ENCODE results near the gene CCSER1.

The CCSER1 gene

DNA sequence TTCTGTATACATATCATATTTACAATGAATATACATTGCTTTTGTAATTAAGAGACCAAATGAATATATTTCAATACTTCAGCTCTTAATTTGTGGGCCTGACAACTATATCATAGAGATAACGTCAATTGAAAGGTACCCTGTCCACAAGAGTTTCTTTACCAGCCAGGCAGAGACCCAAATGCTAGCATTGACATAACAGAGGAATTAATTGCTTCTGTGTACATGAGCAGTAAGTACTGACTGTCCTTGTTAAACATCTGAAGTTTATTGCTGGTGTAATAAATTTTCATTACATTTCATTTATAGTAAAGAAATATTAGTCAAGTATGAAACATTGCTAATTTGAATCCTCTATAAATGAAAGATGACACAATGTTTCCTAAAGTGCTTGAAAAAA, 910.8 kb downstream of the CCSER1 start:
- peaks cover 4% of the 10 kb centered on the region for H3K36me3 Mint-ChIP-seq (ENCODE audit: low read depth)
- TF ChIP-seq, protein P1, sequence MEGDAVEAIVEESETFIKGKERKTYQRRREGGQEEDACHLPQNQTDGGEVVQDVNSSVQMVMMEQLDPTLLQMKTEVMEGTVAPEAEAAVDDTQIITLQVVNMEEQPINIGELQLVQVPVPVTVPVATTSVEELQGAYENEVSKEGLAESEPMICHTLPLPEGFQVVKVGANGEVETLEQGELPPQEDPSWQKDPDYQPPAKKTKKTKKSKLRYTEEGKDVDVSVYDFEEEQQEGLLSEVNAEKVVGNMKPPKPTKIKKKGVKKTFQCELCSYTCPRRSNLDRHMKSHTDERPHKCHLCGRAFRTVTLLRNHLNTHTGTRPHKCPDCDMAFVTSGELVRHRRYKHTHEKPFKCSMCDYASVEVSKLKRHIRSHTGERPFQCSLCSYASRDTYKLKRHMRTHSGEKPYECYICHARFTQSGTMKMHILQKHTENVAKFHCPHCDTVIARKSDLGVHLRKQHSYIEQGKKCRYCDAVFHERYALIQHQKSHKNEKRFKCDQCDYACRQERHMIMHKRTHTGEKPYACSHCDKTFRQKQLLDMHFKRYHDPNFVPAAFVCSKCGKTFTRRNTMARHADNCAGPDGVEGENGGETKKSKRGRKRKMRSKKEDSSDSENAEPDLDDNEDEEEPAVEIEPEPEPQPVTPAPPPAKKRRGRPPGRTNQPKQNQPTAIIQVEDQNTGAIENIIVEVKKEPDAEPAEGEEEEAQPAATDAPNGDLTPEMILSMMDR (IDR thresholded peaks at IDR 0.05) = no peak
- peaks cover 6% of the 10 kb centered on the region for H3K9me3 Mint-ChIP-seq
- no peak overlapping the region for H3K4me3 Mint-ChIP-seq
- H3K27ac Mint-ChIP-seq = no peak overlapping the region
- no peaks in the 10 kb centered on the region for H3K27me3 Mint-ChIP-seq (ENCODE audit: low read depth, poor library complexity)
- no peaks in the 10 kb centered on the region for H3K4me1 Mint-ChIP-seq
- no peak for DNase-seq

DNA sequence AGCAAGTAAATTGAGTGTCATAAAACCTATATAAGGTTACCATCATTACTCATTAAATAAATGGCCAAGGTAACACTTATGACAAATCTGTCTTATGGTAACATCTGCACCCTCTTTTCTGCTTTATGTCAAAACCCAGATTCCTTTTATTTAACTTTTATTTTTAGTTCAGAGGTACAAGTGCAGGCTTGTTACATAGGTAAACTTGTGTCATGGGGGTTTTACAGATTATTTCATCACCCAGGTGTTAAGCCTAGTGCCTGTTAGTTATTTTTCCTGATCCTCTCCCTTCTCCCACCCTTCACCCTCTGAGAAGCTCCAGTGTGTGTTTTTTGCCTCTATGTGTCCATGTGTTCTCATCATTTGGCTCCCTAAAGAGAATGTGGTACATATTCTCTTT, 930.7 kb downstream of the CCSER1 start:
- H3K27me3 Mint-ChIP-seq (ENCODE audit: low read depth, poor library complexity) = no peaks in the 10 kb centered on the region

DNA sequence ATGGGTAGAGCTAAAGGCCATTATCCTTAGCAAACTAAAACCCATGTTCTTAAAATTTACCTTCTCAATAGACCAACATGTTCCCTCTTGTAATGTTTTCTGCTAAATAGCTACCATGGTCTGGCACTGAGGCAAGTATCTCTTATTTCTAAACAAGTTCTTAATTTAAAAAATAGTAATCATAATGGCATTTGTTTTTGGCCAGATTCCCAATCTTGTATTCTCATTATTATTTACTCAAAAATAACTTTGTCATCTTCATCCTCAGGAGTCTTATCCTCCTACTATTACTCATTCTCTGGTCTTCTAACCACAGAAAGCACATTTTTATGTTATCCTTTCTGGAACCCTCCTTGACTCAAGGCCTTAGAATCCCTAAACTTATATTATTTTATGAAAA, 931.2 kb downstream of the CCSER1 start:
- DNase-seq = no peak
- Mint-ChIP-seq H3K36me3 (ENCODE audit: low read depth) (peaks cover 5% of the 10 kb centered on the region), H3K4me1 (peaks cover 27% of the 10 kb centered on the region), H3K4me3 (no peak overlapping the region), H3K27me3 (ENCODE audit: low read depth, poor library complexity) (no peaks in the 10 kb centered on the region), H3K9me3 (peaks cover 26% of the 10 kb centered on the region), H3K27ac (no peak overlapping the region)
- TF ChIP-seq, protein P1 (IDR thresholded peaks at IDR 0.05) = no peak

More for the DNA sequence above, 930.7 kb downstream of the CCSER1 start:
- DNase-seq = no peak
- no peak overlapping the region for H3K4me3 Mint-ChIP-seq
- H3K27ac Mint-ChIP-seq = no peak overlapping the region
- peaks cover 5% of the 10 kb centered on the region for H3K36me3 Mint-ChIP-seq (ENCODE audit: low read depth)
- peaks cover 26% of the 10 kb centered on the region for H3K9me3 Mint-ChIP-seq
- peaks cover 26% of the 10 kb centered on the region for H3K4me1 Mint-ChIP-seq
- TF ChIP-seq, protein P1 (IDR thresholded peaks at IDR 0.05) = no peak

DNA sequence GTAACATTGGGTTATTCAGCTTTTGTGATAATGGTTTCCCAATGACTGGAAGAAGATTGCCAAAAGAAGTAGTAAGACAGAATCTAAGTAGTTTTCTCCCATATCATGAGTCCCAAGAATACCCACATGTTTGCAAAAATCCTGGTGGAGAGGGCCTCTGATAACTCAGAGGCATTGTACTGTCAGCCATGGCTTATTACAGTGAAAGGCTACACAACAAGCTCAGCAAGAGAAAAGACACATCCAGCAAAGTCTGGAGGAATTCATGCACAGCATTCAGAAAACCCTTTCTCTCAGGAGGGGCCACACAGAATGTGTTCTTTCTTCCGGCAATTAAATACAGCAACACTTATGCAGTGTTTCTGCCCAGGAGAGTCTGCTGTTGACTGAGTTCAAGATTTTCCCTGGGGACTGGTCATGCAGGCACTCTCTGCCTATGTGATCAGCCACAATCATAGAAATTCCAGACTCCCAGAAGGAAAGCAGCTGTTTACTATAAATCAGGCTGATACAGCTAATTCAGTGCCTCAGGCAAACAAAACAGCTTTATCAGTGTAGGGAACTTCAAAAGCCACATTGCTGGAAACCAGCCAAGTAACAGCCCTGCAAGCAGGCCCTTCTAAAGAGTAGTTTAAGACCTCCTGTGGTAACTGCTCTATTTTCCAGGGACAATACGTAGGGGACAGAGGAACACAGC, 937.1 kb downstream of the CCSER1 start:
- peaks cover 57% of the 10 kb centered on the region for H3K4me1 Mint-ChIP-seq
- peak overlapping the region; percentile 92 for H3K27ac Mint-ChIP-seq
- TF ChIP-seq, protein P1 (IDR thresholded peaks at IDR 0.05) = no peak
- DNase-seq = peak; percentile 44
- H3K4me3 Mint-ChIP-seq = peak overlapping the region; percentile 55
- peaks cover 3% of the 10 kb centered on the region for H3K27me3 Mint-ChIP-seq (ENCODE audit: low read depth, poor library complexity)
- no peaks in the 10 kb centered on the region for H3K9me3 Mint-ChIP-seq
- H3K36me3 Mint-ChIP-seq (ENCODE audit: low read depth) = no peaks in the 10 kb centered on the region

DNA sequence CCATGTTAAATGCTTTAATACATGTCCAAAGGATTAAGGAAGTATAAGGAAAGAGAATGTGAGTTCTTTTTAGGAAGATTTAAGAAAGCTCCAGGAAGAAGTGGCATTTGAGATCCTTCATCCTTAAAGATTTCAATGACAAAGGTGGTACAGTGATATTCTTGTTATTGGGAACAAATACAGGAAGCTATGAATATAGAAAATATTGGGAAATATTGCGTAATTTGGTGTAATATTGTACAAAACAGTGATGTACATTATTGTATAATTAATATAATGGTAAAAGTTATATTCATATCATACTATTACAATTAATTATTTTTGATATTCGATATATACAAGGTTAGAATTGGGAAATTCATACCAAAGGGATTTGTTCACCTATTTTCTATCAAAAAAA, 937.9 kb downstream of the CCSER1 start:
- H3K4me3 Mint-ChIP-seq = peak overlapping the region; percentile 55
- peaks cover 3% of the 10 kb centered on the region for H3K27me3 Mint-ChIP-seq (ENCODE audit: low read depth, poor library complexity)
- no peak for DNase-seq
- TF ChIP-seq, protein P1 (IDR thresholded peaks at IDR 0.05) = no peak
- peaks cover 4% of the 10 kb centered on the region for H3K9me3 Mint-ChIP-seq
- peak overlapping the region; percentile 92 for H3K27ac Mint-ChIP-seq
- peaks cover 51% of the 10 kb centered on the region for H3K4me1 Mint-ChIP-seq
- no peaks in the 10 kb centered on the region for H3K36me3 Mint-ChIP-seq (ENCODE audit: low read depth)

DNA sequence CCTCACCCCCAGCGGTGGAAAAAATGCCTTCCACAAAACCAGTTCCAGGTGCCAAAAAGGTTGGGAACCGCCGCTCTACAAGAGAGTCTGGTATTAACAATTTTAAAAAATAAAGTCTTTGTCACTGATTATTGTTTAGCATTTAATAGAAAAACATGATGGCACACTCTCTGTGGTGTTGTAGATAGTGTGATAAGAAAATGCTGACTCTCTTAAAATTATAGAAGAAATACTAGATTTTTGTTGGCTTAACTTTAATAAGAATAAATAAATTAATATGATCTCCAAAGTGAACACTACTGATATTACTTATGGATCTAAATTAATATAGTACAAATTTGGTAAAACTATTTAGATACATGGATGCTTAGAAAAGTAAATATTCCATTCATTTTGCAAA, 943.5 kb downstream of the CCSER1 start:
- no peak overlapping the region for H3K4me3 Mint-ChIP-seq
- H3K27me3 Mint-ChIP-seq (ENCODE audit: low read depth, poor library complexity) = peaks cover 3% of the 10 kb centered on the region
- H3K4me1 Mint-ChIP-seq = peaks cover 22% of the 10 kb centered on the region
- no peak overlapping the region for H3K27ac Mint-ChIP-seq
- TF ChIP-seq, protein P1 (IDR thresholded peaks at IDR 0.05) = no peak
- H3K9me3 Mint-ChIP-seq = peaks cover 8% of the 10 kb centered on the region
- DNase-seq = no peak
- no peaks in the 10 kb centered on the region for H3K36me3 Mint-ChIP-seq (ENCODE audit: low read depth)

Data from nephron progenitor cell (in vitro differentiated cells).